Activated CD4-positive, alpha-beta T cell treated with anti-CD3 and anti-CD28 coated beads, Interleukin-2, Interleukin-6, amounts not matched to agents 100 ng/mL and 50 ng/mL, durations not matched to agents 16 hours and 8 hours (primary cell): ENCODE measurements around the gene FAM89B.
"Not testable (repeated sequence)": the region's sequence is repeated elsewhere in the genome, so short reads cannot be mapped to it uniquely, and the experiment has no call there.

Source experiments
- DNase-seq: peaks from one replicate; pipeline ENCODE4 v3.0.0-alpha.2; 2020

Gene FAM89B

GRCh38 chr11:65572356-65573051 lies at the start of gene FAM89B:
Gene FAM89B (plus strand): TSS chr11:65572538. CDS start chr11:65572670, 132 bp downstream.
- peak; percentile 91 for DNase-seq

- DNase-seq: not testable (repeated sequence)
Measured at GRCh38 chr11:65522718-65523630, 49.4 kb upstream of the FAM89B start.

- not testable (repeated sequence) for DNase-seq
Measured at GRCh38 chr11:65523631-65523968, 48.7 kb upstream of the FAM89B start.

- no peak for DNase-seq
Measured at GRCh38 chr11:65524014-65524740, 48.2 kb upstream of the FAM89B start.

GRCh38 chr11:65524741-65525545 lies 47.4 kb upstream of the FAM89B start, which contains the start of gene SCYL1:
Gene SCYL1 (plus strand): TSS chr11:65525083. CDS start chr11:65525154, 71 bp downstream.
- DNase-seq: peak; percentile 87

GRCh38 chr11:65525546-65526480 lies 46.5 kb upstream of the FAM89B start:
- no peak for DNase-seq

GRCh38 chr11:65526744-65527143 lies 45.6 kb upstream of the FAM89B start:
- no peak for DNase-seq

- DNase-seq: no peak
Measured at GRCh38 chr11:65528819-65529350, 43.5 kb upstream of the FAM89B start.

- no peak for DNase-seq
Measured at GRCh38 chr11:65529475-65530156, 42.7 kb upstream of the FAM89B start.

- peak; percentile 32 for DNase-seq
Measured at GRCh38 chr11:65530157-65530496, 42.2 kb upstream of the FAM89B start.

- no peak for DNase-seq
Measured at GRCh38 chr11:65532388-65533064, 39.8 kb upstream of the FAM89B start.

- DNase-seq: no peak
Measured at GRCh38 chr11:65535102-65535501, 37.2 kb upstream of the FAM89B start.

GRCh38 chr11:65536412-65537295 lies 35.7 kb upstream of the FAM89B start:
- DNase-seq: no peak

GRCh38 chr11:65537296-65537597 lies 35.1 kb upstream of the FAM89B start:
- DNase-seq: no peak

GRCh38 chr11:65537620-65538231 lies 34.6 kb upstream of the FAM89B start:
- DNase-seq: no peak

GRCh38 chr11:65538232-65538914 lies 34.0 kb upstream of the FAM89B start:
- no peak for DNase-seq

- DNase-seq: no peak
Measured at GRCh38 chr11:65538915-65539743, 33.2 kb upstream of the FAM89B start.
